GM21381 (cell line): ENCODE measurements around the gene P2RX6.

ENCODE experiments used
- ATAC-seq: cut with Tn5 transposase; IDR thresholded peaks from one replicate; pipeline ENCODE4 v1.9.1; 2021; ENCODE audit warnings: mild to moderate bottlenecking, moderate library complexity; ENCODE audit not compliant: unreplicated experiment

P2RX6 gene

DNA sequence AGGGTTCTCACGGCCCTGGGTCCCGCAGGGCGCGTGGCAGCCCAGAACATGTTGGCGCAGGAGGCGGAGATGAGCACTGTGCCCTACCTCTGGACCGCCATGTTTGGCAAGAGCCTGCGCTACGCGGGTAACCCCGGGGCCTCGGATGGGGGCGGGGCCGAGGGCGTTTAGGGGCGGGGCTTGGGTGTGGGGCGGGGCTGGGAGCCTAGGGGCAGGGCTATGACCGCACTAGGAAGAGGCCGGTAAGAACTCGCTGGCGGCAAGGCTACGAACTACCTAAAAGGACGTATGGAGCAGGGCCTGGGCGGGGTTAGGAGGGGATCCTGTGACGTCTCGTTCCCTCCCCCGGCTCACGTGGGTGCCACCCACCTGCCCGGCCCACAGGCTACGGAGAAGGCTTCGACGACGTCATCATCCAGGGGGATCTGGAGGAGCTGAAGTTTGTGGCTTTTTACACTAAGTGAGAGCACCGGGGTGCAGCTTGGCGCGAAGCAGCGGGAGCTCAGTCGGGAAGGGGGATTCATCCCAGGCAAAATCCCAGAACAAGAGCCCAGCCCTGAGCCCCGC, 35.6 kb upstream of the P2RX6 start:
- ATAC-seq = no peak

DNA sequence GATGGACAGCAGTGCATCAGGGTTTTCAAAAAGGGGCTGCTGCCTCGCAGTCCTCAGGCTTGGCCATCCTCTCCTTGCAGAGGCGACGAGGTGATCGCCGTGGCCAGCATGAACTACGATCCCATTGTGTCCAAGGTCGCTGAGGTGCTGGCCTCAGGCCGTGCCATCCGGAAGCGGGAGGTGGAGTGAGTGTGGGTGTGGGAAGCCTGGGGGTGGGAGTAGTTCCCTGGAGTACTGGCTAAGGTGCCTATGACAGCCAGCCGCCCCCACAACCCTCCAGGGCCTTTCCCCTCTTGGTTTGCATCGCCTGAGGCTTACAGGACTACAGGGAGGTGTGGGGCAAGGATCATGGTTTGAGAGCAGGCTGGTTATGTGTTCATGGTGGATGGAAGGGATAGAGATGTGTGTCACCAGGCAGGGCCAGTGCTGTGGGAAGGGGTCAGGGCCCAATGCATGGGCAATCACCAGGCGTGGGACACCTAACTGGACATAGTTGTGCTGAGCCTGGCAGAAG, 35.0 kb upstream of the P2RX6 start:
- ATAC-seq = no peak

DNA sequence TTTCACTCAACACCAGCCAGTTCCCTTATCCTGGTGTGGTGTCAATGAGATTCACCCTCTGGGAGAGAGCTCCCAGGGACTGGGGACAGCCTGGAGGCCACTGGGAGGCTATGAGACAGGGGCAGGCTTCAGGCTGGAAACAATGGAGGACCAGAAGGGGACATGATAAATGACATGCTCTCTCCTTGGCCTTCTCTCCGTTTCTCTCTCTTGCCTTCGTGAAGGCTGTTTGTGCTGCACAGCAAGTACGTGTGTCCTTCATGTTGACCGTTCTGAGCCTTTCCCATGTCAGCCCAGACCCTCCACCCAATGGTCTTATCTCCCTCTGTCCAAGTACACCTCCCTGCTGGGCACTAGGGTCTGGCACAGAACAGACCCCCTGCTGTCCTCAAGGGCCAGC, 34.4 kb upstream of the P2RX6 start:
- no peak for ATAC-seq

DNA sequence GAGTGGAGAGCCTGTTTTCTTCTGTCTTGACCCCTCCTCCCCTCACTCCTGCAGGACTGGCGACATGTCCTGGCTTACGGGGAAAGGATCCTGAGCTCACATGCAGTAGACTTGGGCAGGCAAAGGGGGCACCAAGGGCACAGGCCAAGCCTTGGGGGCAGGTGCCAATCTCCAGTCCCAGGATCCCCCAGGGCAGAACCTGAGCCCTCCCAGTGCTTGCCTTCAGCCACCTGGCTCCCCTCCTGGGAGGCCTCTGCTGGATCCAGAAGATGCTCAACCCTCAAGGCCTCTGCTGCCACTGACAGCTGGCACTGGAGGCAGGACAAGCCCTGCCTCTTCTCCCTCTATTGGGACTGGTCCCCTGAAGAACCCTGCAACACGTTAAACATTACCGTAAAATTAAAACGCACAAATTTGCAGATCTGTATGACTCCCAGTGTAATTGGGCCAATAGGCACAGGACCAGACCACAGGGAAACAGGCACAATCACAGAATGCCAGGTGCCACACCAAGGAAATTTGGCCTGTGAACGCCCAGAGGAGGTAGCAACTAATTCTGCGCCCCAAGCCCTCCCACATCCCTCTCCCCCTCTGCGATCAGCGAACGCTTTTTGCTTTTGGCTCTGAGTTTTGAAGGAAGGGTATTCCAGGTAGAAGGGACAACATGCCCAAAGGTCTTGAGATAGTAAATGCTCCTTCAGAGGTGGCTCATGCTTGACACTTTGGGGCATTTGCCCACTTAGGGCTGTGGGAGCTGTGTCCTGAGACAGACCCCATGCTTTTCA, 33.8 kb upstream of the P2RX6 start:
- no peak for ATAC-seq

DNA sequence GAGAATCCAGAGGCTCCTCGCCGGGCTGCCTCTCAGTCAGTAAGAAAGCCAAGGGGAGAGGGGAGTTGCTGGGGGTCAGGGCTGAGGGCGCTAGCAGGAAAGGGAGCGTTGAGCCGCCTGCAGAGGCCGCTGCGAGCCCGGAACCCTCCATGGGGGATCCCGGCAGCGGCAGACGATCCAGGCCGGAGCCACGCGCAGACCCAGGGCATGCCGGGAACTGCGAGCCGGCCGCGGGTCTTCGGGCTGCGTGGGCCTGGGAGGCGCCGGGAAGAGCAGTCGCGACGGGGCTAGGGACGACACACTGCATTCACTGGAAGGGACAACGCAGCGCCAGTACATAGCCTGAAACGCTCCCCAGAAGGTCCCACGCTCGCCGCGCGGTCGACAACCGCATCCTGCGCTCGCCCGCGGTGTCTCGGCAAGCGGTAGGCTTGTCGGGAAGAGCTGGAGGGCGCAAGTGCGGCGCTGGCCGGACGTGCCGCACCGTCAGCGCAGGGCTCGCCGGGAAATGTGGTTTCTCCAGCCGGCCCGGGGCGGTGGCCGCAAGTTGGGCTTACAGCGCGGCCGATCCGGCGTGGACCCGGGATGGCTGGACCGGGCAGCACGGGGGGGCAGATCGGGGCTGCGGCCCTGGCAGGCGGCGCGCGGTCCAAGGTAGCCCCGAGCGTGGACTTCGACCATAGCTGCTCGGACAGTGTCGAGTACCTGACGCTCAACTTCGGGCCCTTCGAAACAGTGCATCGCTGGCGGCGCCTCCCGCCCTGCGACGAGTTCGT, 33.0 kb upstream of the P2RX6 start, which contains the start of gene LZTR1:
TSS of gene LZTR1 (plus strand) at position 511 of the 776 bp plus-strand sequence. CDS start at position 586, 75 bp downstream.
- peak; percentile 77 for ATAC-seq

DNA sequence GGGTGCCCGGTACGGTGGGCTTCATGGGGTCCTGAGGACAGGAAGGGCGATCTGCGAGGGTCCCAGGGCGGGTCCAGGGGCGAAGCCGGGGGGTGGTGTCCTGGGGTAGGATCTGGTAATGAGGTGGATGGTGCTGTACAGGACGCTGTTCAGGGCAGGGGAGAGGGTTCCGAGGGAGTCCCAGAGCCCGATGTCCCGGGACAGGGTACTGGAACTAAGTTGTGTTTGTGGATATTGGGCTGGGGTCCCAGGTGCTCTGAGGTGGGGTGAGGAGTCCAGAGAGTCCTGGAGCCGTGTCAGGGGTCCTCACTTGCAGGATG, 32.4 kb upstream of the P2RX6 start:
- ATAC-seq = no peak

DNA sequence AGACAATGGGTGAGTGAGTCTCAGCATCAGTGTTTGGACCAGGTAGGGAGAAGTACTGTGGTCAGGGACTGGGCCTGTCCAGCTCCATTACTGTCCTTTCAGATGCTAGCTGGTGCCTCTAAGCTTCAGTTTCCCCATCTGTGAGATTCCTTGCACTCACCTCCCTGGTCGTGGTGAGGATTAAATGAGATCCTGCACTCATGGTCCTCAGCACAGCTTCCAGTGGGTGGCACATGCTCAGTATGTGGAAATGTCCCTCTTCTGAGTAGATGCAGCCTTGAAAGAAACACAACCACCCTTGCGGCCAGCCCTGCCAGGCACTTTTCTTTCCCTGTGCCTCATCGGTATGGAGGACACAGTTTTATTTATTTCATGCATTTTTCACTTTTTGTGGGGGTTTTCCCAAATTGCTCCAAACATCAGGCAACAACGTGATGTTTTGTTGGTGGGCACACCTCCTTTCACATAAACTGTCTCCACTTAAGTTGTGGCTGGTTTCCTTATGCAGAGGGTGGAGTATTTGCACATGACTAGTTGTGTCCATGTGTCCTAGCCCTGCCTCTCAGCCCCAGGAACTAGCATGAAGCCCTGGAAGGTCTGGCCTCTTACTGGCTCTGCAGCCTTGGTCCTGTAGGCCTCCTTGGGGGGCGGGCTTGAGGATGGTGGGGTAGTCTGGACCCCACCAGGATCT, 31.7 kb upstream of the P2RX6 start:
- no peak for ATAC-seq

DNA sequence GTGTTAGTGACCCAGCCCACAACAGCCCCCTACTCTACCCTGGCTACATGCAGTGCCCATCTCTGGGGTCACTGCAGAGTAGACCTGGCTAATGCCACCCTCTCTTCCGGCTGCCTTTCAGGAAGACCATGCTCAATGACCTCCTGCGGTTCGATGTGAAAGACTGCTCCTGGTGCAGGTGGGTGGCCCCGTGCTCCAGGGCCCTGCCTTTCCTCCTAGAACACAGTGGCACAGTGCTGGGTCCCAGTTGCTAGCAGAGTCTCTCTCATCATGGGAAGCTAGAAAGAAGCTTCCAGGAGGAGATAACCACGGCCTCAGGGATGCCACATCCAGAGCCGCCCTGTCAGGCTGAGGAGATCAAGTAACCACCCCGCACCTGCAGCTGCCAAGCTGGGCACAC, 29.2 kb upstream of the P2RX6 start:
- ATAC-seq = no peak

DNA sequence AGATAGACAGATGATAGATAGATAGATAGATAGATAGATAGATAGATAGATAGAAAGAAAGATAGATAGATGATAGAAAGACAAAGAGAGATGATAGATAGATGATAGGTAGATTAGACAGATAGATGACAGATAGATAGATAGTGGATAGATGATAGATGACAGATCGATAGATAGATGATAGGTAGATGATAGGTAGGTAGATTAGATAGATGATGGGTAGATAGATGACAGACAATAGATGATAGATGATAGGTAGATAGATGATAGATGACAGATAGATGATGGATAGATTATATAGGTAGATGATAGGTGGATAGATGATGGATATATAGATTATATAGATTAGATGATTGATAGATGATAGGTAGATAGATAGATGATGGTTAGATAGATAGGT, 28.6 kb upstream of the P2RX6 start:
- no peak for ATAC-seq

DNA sequence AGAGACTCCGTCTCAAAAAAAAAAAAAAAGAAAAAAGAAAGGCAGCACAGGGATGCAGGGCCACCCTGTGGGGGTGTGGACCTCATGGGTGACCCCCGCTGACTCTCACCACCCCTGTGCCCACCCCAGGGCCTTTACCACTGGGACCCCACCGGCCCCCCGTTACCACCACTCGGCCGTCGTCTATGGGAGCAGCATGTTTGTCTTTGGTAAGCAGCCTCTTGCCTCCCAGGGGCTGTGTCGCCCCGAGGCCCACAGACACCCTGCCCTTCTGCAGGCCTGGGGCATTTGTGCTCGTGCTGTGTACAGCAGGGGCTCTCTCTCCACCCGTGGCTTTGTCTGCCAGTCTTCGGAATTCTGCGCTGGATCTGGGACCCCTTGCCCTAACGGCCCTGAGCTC, 27.6 kb upstream of the P2RX6 start:
- no peak for ATAC-seq

DNA sequence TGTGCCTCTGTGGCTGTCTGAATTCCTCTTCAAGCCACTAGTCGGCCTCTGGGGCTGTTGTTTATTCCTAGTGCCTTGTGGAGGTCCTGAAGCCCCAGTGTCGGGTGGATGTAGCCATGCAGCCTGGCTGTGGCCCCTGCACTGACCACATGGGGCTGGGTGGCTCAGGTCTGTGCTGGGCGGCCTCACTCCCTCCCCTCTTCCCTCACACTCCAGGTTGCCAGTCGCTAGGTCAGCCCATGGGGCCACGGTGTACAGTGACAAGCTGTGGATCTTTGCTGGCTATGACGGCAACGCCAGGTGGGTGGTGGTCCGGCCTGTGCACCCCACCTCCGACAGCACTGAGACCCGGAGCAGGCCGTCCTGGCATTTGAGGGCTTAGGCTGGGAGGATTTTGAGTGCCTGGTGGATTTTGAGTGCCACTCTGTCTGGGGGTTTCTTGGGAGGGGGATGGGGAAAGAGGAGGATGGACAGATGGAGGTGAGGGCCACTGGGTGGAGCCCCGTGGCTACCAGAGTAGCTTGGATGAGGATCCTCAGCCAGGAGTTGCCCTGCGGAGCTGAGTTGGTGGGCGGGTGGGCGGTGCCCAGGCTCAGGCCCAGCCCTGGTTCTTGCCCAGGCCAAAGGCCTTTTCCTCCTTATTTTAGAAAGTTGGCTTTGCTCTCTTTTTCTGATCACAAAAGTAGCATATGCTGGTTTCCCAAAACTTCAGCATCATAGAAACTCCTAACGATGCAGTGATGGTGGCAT, 26.2 kb upstream of the P2RX6 start:
- no peak for ATAC-seq

DNA sequence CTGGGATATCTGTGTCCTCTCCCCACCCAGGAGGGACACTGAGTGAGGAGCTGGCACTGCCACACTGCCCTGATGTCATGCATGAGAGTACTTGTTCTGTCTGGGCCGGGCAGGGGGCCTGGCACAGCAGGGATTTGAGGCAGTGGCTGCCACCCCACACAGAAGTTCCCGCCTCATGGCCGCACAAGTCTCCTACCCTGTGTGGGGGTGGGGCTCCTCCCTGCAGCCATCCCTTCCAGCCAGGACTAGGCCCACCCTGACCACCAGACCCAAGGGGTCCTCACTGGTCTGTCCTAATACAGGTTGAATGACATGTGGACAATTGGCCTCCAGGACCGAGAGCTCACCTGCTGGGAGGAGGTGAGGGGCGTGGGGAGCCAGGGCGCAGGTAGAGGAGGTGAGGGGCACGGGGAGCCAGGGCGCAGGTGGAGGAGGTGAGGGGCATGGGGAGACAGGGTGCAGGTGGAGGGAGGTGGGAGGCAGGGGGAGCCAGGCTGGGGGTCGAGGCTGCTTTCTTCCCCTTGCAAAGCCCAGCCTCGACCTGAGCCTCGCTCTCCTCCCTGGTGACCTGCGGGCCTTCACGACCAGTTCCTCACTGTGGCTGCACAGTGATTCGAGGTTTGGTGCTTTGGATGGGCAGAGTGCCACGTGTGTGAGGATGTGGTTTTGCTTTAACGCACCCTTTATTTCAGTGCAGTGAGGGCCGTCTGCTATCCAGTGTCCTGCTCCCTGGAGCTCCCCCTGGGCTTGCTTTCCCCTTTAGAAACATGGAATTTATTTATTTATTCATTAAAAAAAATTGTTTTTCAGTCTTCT, 25.4 kb upstream of the P2RX6 start:
- ATAC-seq = no peak

DNA sequence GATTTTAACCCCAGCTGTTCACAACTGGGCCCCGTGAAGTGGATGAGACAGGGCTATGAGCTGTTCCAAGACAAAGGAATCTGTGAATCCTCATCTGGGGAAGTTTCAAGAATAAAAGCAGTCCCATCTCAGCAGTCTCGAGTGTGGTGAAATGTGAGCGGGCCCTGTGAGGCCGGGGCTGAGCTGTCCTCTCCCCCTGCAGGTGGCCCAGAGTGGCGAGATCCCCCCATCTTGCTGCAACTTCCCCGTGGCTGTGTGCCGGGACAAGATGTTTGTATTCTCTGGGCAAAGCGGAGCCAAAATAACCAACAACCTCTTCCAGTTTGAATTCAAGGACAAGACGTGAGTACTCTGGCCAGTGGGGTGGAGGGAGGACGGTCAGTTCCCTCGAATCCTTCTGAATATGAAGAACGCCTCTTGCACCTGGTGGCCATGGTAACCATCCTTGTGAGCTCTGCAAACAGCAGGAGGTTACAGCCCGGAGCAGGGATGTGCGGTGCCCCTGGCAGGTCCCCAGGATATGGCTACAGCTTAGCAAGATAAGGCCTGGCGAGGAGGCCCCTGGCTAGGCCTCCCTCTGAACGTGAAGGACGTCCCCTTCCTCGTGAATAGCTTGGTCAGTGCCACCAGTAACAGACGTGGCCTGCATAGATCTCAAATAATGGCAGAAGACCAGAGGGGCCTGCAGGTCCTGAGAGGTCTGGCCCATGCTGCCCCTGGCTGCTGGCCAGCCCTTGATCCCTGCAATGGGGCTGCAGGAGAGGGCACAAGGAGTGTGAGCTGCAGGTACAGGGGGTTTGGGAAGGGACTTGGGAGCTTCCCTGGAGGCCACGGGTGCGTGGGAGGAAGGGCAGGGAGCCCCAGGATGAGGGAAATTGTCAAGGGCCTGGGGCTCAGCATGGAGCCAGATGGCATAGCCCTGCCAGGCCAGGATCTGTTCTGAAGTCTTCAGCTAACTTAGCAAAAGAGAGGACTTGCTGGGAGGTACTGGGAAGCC, 24.5 kb upstream of the P2RX6 start:
- ATAC-seq = no peak

DNA sequence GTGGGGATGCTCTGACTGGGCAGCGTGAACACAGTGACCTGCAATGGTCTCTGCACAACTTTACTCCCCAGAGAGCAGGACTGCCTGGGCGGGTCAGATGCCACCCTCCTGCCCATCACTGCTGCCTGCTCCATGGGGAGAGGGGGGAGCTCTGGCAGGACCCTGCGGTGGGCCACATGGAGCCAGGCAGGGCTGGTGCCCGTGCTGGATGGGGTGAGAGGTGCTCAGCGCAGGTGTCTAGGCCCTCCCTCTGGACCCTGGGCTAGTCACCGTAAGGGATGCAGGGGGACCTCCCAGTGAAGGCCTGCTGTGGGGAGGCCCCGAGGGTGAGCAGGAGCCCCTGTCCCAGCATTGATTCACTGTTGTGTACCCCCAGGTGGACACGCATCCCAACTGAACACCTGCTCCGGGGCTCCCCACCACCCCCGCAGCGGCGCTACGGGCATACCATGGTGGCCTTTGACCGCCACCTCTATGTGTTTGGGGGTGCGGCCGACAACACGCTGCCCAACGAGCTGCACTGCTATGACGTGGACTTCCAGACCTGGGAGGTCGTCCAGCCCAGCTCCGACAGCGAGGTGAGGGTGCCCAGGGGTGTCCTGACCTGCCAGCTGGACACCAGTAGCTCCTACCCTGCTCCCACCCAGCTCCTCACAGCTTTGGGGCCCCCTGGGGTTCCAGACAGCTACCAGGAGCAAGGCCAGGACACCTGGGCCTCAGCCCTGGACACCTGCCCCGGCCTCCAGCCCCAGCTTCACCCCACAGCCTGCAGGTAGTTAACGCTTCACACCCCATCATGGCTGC, 23.5 kb upstream of the P2RX6 start:
- ATAC-seq = no peak

DNA sequence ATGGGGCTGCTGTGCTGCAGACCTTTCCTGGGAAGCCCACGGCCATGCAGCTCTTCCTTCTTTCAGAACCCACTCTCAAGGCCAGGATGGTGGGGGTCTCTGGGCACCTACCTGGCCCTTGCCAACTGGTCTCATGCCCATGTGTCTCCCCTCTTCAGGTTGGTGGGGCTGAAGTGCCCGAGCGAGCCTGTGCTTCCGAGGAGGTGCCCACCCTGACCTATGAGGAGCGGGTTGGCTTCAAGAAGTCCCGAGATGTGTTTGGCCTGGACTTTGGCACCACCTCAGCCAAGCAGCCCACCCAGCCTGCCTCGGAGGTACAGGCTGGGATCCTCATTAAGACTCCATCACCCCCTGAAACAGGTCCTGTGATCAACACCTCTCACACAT, 22.9 kb upstream of the P2RX6 start:
- ATAC-seq = no peak

DNA sequence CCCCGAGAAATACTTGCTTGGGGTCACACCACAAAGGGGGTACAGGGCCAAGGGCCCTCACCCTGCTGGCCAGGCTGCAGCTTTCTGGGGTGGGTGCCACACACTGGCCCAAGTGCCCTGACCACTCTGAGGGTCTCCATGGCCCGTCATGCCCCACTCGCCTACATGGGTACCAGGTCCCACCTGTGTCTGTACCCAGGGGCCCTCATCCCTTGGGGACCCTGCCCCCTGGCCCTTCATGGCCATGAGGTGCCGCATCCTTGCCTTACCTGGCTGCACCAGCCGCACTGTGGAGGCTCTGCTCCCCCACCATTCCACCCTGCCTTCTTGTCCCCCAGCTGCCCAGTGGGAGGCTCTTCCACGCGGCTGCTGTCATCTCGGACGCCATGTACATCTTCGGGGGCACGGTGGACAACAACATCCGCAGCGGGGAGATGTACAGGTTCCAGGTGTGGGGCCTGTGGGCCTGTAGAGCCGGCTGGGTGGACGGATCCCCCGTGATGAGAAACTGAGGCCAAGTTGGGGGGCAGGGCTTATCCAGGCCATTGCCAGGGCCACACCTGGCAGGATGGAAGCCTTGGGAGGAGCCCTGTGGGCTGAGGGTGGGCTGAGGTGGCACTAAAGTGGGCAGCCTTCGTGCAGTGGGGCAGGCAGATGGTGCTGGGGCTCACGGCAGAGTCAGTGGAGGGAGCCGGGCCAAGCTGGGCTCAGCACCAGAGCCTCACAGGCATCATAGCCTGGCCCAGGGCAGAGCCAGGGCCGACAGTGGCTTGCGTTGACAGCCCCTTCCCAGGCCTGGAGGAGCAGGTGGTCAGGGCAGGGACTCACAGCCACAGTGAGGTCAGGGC, 22.3 kb upstream of the P2RX6 start:
- no peak for ATAC-seq
